HG02623 (cell line): ENCODE results near the gene HS3ST2.
"Not testable (repeated sequence)": the region's sequence is repeated elsewhere in the genome, so short reads cannot be mapped to it uniquely, and the experiment has no call there.

ENCODE experiments used
- ATAC-seq: cut with Tn5 transposase; IDR thresholded peaks from one replicate; pipeline ENCODE4 v1.9.1; 2021; ENCODE audit warnings: moderate library complexity; ENCODE audit not compliant: unreplicated experiment

HS3ST2 gene

DNA sequence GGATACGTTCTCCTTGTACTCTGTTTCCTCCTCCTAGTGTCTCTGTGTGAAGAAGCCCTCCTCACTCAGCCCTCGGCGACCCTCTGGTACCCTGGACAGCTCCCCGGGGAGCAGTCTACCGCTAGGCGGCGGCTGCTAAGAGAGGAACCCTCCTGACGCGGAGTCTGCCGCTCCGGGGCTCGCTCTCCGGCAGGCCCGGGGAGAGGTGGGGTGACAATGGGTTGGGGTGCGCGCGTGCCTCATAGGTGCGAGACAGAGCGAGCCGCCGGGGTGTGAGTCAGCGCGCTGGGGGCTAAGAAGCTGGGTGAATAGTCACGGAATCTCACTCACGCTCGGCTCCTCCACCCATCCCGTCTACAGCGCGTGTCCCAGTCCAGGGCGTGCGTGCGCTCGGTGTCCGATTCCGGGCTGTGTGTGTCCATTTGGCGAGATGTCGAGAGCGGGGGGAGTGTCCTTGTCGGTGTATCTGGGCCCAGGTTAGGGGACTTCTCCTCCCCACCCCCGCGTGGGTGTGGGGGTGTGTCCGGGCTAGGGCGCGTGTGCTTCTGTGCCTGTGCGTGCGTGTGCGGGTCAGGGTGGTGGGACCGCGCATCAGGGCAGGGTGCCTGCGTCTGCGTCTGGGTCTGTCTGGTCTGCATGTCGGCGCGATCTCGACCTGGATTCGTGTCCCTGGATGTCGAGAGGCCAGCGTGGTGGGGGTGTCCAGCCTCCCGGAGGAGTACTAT, 577 bp upstream of the HS3ST2 start:
- no peak for ATAC-seq

DNA sequence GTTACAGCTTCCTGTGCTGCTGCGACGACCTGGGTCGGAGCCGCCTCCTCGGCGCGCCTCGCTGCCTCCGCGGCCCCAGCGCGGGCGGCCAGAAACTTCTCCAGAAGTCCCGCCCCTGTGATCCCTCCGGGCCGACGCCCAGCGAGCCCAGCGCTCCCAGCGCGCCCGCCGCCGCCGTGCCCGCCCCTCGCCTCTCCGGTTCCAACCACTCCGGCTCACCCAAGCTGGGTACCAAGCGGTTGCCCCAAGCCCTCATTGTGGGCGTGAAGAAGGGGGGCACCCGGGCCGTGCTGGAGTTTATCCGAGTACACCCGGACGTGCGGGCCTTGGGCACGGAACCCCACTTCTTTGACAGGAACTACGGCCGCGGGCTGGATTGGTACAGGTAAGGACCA, 746 bp downstream of the HS3ST2 start:
- ATAC-seq, result no peak

DNA sequence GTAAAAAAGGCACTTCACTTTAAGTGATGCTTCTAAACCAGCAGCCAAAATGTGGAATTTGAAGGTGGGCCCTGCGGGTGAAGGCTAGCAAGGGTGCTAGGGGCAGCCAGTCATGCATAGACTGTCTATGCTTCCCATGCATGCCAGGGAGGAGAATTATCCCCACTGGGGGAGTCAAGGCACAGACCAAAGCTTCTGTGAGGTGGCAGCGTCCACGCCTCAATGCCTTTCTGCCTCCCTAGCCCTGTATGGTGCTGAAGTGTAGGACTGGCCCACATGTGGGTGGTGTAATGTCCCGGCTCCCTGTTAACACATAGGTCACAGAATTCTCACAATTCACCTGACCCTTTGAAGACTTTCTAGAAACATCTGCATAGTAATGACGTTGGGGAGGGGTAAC, 1.9 kb downstream of the HS3ST2 start:
- no peak for ATAC-seq

- ATAC-seq, result no peak
These were observed 2.5 kb downstream of the HS3ST2 start for GRCh38 chr16:22816475-22816874.

GRCh38 chr16:22818736-22819135, 4.8 kb downstream of the HS3ST2 start:
- ATAC-seq, result not testable (repeated sequence)

GRCh38 chr16:22838681-22839080, 24.7 kb downstream of the HS3ST2 start:
- no peak for ATAC-seq

DNA sequence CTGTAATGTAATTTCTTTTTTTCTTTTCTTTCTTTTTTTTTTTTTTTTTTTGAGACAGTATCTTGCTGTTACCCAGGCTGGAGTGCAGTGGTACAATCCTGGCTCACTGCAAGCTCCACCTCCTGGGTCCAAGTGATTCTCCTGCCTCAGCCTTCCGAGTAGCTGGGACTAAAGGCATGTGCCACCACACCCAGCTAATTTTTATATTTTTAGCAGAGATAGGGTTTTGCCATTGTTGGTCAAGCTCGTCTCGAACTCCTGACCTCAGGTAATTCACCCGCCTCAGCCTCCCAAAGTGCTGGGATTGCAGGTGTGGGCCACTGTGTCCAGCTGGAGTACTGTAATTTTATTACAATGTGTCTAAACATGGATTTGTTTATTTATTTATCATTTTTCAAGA, 28.1 kb downstream of the HS3ST2 start:
- not testable (repeated sequence) for ATAC-seq

DNA sequence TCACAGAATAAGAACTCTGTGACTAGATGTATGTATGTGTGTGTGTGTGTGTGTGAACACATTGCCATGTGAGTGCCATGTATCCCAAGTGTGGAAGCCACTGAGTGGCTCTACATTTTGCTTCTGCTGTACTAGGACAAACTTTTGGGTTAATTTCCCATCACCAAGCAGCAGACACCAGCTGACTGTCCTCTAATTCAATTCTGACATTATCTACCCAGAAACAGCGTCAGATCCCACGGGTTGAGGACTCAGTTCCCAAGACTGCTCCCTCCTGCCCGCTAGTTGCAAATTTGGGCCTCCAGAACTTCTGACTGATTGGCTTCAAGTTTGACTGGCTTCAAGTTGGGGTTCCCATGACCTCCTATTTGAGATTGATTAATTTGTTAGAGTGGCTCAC, 29.2 kb downstream of the HS3ST2 start:
- no peak for ATAC-seq

GRCh38 chr16:22843856-22844255, 29.9 kb downstream of the HS3ST2 start:
- ATAC-seq, result no peak

DNA sequence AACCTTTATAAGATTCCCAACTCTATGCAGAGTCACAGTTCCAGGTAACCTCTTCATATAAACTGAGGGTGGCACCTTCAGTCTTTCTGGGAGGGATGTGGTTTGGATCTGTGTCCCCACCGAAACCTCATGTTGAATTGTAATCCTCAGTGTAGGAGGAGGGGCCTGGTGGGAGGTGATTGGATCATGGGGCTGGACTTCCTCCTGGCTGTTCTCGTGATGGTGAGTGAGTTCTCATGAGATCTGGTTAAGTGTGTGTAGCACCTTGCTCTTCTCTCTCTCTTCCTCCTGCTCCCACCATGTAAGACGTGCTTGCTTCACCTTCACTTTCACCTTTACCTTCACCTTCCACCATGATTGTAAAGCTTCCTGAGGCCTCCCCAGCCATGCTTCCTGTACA, 30.5 kb downstream of the HS3ST2 start:
- no peak for ATAC-seq

- no peak for ATAC-seq
These were observed 33.1 kb downstream of the HS3ST2 start for GRCh38 chr16:22847100-22847499.

DNA sequence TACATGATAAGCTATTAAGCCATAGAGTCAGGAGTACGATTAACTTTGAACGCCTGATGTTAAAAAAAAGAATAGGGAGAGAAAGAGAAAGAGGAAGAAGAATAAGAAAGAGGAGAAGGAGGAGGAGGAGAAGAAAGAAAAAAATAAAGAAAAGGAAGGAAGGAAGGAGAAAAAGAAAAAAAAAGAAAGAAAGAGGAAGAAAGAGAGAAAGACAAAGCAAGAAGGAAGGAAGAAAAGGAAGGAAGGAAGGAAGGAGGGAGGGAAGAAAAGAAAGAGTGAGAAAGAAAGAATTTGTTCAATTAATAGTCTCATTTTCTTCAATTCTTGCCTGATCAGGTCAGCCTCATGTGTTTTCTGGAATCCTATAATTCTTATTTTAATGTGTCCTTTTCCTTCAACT, 33.7 kb downstream of the HS3ST2 start:
- ATAC-seq, result no peak

DNA sequence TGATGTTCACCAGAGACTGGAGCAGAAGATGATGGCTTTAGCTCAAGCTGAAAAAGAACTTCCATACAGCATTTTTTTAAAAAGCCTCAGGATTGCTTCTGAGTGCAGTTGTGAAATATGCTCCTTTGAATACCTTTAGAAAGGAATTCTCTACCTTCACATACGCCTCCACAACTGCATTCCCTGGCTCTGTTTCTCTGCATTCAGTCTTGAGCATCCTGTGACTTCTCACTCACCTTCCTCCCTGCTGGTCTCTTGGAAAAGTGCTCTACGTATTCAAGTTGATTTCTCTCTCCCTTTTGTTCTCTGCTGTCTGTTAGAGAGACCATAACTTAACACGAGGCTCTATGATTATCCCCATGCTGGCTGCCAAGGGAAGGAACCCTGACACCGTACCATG, 34.5 kb downstream of the HS3ST2 start:
- ATAC-seq, result no peak

- no peak for ATAC-seq
These were observed 35.6 kb downstream of the HS3ST2 start for GRCh38 chr16:22849517-22849916.

GRCh38 chr16:22855231-22855630, 41.3 kb downstream of the HS3ST2 start:
- ATAC-seq, result no peak

DNA sequence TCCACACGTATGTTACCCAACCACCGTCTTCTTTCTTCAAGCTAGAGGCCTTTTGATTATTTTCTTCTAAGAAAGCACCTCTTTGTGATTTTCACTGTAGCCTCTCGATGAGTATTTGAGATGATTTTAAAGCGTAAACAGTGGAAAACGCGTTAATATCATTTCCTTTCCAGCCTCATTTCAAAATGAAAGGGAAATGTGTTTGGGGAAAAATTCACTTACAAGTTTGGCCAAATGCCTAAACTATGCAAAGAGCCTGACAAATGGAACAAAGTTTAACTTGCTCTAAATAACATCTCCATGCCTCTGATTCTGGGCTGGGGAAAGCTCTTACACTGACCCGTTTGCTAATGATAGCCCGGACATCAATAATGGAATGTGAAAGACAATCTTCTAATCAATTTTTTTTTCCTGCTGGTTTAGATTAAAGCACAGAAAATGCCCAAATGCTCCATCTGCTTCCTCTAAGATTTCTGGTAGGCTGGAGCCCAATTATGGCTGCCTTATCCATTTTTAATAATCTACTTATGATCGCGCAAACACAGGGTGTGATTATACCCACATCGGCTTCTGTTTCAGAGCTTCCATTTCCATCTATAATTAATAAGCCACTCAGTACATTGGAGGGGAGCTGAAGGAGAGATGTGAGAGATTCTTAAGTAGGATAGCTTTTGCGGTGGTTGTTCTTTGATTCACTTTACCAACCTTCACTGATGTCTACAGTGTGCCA, 43.5 kb downstream of the HS3ST2 start:
- ATAC-seq, result no peak

DNA sequence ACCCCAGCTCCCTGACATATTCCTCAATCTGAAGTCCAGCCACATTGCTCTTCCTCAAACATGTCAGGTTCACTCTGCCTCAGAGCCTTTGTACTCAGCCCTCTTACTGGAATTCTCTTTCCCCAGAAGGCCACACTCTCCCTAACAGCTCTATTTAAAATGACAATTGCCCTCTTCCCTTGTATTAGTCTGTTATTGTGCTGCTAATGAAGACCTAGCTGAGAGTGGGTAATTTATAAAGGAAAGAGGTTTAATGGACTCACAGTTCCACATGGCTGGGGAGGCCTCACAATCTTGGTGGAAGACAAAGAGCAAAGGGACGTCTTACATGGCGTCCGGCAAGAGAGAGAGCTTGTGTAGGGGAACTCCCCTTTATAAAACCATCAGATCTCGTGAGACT, 46.0 kb downstream of the HS3ST2 start:
- no peak for ATAC-seq

DNA sequence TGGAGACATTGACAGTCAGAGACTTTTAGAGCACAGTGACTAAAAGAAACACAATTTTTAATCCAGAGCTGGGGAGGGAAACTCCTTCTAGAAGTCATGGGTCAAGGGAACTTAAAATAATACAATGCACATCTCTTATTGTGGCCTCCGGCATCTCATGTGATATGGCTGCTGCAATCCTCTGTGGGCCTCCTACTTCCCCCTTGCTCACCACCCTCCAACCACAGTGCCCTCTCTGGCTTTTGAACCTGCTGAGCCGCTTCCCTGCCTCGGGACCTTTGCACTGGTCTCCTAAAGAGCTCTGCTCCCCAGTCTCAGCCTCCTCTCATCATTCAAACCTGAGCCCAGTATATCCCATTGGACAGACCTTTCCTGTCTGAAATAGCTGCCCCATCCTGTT, 47.6 kb downstream of the HS3ST2 start:
- ATAC-seq, result no peak

DNA sequence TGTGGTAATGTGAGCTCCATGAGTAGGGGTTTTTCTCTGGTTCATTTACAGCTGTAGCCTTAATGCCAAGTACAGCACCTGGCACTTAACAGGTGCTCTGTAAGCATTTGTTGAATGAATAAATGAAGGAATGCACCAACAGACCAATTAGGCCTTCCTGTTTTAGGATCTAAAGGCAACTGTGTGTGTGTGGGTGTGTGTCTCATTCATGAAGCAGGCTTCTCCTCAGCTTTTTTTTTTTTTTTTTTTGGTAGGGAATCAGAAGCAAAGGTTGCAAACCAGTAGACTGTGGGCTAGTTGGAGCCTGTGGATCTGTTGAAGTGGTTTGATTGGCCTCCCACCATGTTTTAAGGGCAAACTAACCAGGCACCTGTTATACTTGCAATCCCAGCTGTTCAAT, 48.1 kb downstream of the HS3ST2 start:
- ATAC-seq, result no peak

GRCh38 chr16:22864375-22864774, 50.4 kb downstream of the HS3ST2 start:
- no peak for ATAC-seq

- ATAC-seq, result no peak
These were observed 54.7 kb downstream of the HS3ST2 start for GRCh38 chr16:22868593-22869224.

DNA sequence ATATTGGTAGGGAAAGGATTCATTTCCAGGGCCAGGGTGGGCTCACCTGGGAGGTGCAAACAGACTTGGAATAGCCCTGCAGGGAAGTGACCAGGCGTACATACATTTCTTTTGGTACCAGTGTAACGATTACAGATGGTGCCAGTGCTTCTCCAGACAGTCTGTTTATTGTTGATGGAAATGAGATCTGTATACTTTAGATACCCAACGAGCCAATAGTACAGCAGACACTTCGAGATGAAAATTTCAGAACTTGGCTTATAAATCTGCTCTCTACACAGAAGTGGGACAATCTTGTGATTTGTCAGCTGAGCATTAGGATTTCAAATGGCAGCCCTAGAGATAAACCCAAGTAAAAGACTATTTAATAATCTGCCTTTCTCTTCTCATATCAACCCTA, 57.9 kb downstream of the HS3ST2 start:
- no peak for ATAC-seq
